Measurements from ENCODE around the gene RLF. TPM values are rescaled to one million over a fixed set of nuclear protein-coding genes. Genes with fewer than 3 reads are reported as not detected.

The RLF gene
- total RNA-seq, 1 experiment from 2014 or later, result 15.1 TPM

- no peaks in the 10 kb centered on the region for H3K9me2 ChIP-seq (replicated peaks; ENCODE audit: low read length)
- no peak overlapping the region for H3K4me3 ChIP-seq (ENCODE audit: low read length)
- peaks cover 31% of the 10 kb centered on the region for H3K36me3 ChIP-seq (ENCODE audit: low read depth, low read length)
- intact Hi-C loops (cut with micrococcal nuclease), result no loop called here
- H3K27ac ChIP-seq (ENCODE audit: low read length), result no peak overlapping the region
- no peak overlapping the region for H3K4me2 ChIP-seq (ENCODE audit: low read length)
- no peaks in the 10 kb centered on the region for H4K20me1 ChIP-seq (ENCODE audit: low read length)
- H3K9me3 ChIP-seq (ENCODE audit: low read length), result no peaks in the 10 kb centered on the region
- no peak for TF ChIP-seq EZH2 (IDR thresholded peaks at IDR 0.05; ENCODE audit: low read length, unreplicated experiment)
- no peak for TF ChIP-seq CTCF (conservative IDR thresholded peaks at IDR 0.05; ENCODE audit: low read depth, low read length)
- no peak for TF ChIP-seq EZH2phosphoT487 (IDR thresholded peaks at IDR 0.05; ENCODE audit: borderline replicate concordance, low read length)
- no peak overlapping the region for H3K9ac ChIP-seq (ENCODE audit: low read length)
- no peaks in the 10 kb centered on the region for H3K4me1 ChIP-seq (ENCODE audit: insufficient read depth, low read length)
- POLR2A ChIA-PET (ENCODE audit: unreplicated experiment), result no interaction called here
- no peaks in the 10 kb centered on the region for H3K27me3 ChIP-seq (ENCODE audit: low read length)
- H3K79me2 ChIP-seq (ENCODE audit: low read length), result peaks cover 5% of the 10 kb centered on the region
- BruUV-seq (replicated peaks), result no TSS peak
- CTCF ChIA-PET, result no interaction called here
- DNase-seq, result no peak
- H3F3A ChIP-seq (ENCODE audit: low read length, unreplicated experiment), result no peaks in the 10 kb centered on the region
- no peak for ATAC-seq
- no peak overlapping the region for H2AFZ ChIP-seq (ENCODE audit: low read length)
These were observed 71.3 kb downstream of the RLF start for GRCh38 chr1:40232444-40232843.

GRCh38 chr1:40239626-40240025 lies 78.4 kb downstream of the RLF start:
- Histone ChIP-seq H3K4me2 (ENCODE audit: low read length) (no peak overlapping the region), H3K36me3 (ENCODE audit: low read depth, low read length) (peaks cover 41% of the 10 kb centered on the region), H3K27ac (ENCODE audit: low read length) (no peak overlapping the region), H3F3A (ENCODE audit: low read length, unreplicated experiment) (peaks cover 4% of the 10 kb centered on the region), H4K20me1 (ENCODE audit: low read length) (no peaks in the 10 kb centered on the region), H3K4me1 (ENCODE audit: insufficient read depth, low read length) (peaks cover 32% of the 10 kb centered on the region), H3K9me3 (ENCODE audit: low read length) (no peaks in the 10 kb centered on the region), H3K9ac (ENCODE audit: low read length) (no peak overlapping the region), H3K27me3 (ENCODE audit: low read length) (no peaks in the 10 kb centered on the region), H3K9me2 (replicated peaks; ENCODE audit: low read length) (no peaks in the 10 kb centered on the region), H3K4me3 (ENCODE audit: low read length) (no peak overlapping the region), H3K79me2 (ENCODE audit: low read length) (peaks cover 5% of the 10 kb centered on the region; the same call in 1 of the 2 replicates), H2AFZ (ENCODE audit: low read length) (no peak overlapping the region)
- DNase-seq (no peak), ATAC-seq (no peak)
- CTCF ChIA-PET, result interaction anchor here (0.6 kb wide), 1 partner anchor 96 kb away, joined by 3 read pairs; no protein-coding TSS in a partner anchor
- intact Hi-C loops (cut with micrococcal nuclease), result loop anchor here (10.0 kb wide), 2 partner anchors 75 to 185 kb away; partner anchors contain the start of gene RLF
- no TSS peak for BruUV-seq (replicated peaks)
- TF ChIP-seq EZH2 (IDR thresholded peaks at IDR 0.05; ENCODE audit: low read length, unreplicated experiment), result no peak
- no peak for TF ChIP-seq CTCF (conservative IDR thresholded peaks at IDR 0.05; ENCODE audit: low read depth, low read length)
- POLR2A ChIA-PET (ENCODE audit: unreplicated experiment), result no interaction called here

- Histone ChIP-seq H4K20me1 (ENCODE audit: low read length) (no peaks in the 10 kb centered on the region), H3K9me2 (replicated peaks; ENCODE audit: low read length) (no peaks in the 10 kb centered on the region), H3K4me2 (ENCODE audit: low read length) (no peak overlapping the region), H3K4me3 (ENCODE audit: low read length) (no peak overlapping the region), H3K4me1 (ENCODE audit: insufficient read depth, low read length) (peaks cover 40% of the 10 kb centered on the region), H3F3A (ENCODE audit: low read length, unreplicated experiment) (peaks cover 8% of the 10 kb centered on the region), H3K36me3 (ENCODE audit: low read depth, low read length) (peaks cover 39% of the 10 kb centered on the region), H3K9me3 (ENCODE audit: low read length) (no peaks in the 10 kb centered on the region), H3K9ac (ENCODE audit: low read length) (no peak overlapping the region), H3K27me3 (ENCODE audit: low read length) (no peaks in the 10 kb centered on the region), H2AFZ (ENCODE audit: low read length) (no peak overlapping the region), H3K79me2 (ENCODE audit: low read length) (peaks cover 5% of the 10 kb centered on the region; the same call in 1 of the 2 replicates), H3K27ac (ENCODE audit: low read length) (no peak overlapping the region)
- TF ChIP-seq CTCF (conservative IDR thresholded peaks at IDR 0.05; ENCODE audit: low read depth, low read length) (no peak), EZH2 (IDR thresholded peaks at IDR 0.05; ENCODE audit: low read length, unreplicated experiment) (no peak), EZH2phosphoT487 (IDR thresholded peaks at IDR 0.05; ENCODE audit: borderline replicate concordance, low read length) (no peak)
- CTCF ChIA-PET, result no interaction called here
- intact Hi-C loops (cut with micrococcal nuclease), result loop anchor here (10.0 kb wide), 2 partner anchors 76 to 186 kb away; partner anchors contain the start of gene RLF
- no TSS peak for BruUV-seq (replicated peaks)
- DNase-seq (no peak), ATAC-seq (no peak)
- POLR2A ChIA-PET (ENCODE audit: unreplicated experiment), result no interaction called here
These were observed 79.2 kb downstream of the RLF start for GRCh38 chr1:40240390-40240789.

Measured in PC-3 (cell line).